Osteoblast (primary cell): ENCODE data around the gene ADGRB3. TPM values are rescaled to one million over a fixed set of nuclear protein-coding genes. Genes with fewer than 3 reads are reported as not detected.
"Not testable (repeated sequence)": the region's sequence is repeated elsewhere in the genome, so short reads cannot be mapped to it uniquely, and the experiment has no call there.

ENCODE experiments used
- DNase-seq: peaks from one replicate; pipeline ENCODE4 v3.0.0; 2011; ENCODE audit warnings: low spot score, mixed read lengths; ENCODE audit not compliant: insufficient read length; ENCODE audit errors: missing footprints
- H2AFZ ChIP-seq: 2 replicates; pipeline ENCODE4 v1.6.0; 2011; ENCODE audit warnings: mild to moderate bottlenecking, low read length
- H3K27ac ChIP-seq: 2 replicates; pipeline ENCODE4 v1.5.1; 2011; ENCODE audit warnings: mild to moderate bottlenecking, low read depth, low read length, moderate library complexity
- H3K27me3 ChIP-seq: 2 replicates; pipeline ENCODE4 v1.6.0; 2012; ENCODE audit warnings: mild to moderate bottlenecking, control low read depth, inconsistent platforms, low read length, moderate library complexity; ENCODE audit not compliant: insufficient read depth
- H3K36me3 ChIP-seq: 2 replicates; pipeline ENCODE4 v1.5.1; 2011; ENCODE audit warnings: mild to moderate bottlenecking, low read length, control low read depth, moderate library complexity; ENCODE audit not compliant: insufficient read depth
- H3K4me1 ChIP-seq: 2 replicates; pipeline ENCODE4 v1.5.1; 2011; ENCODE audit warnings: mild to moderate bottlenecking, low read length, control low read depth, moderate library complexity; ENCODE audit not compliant: insufficient read depth
- H3K4me2 ChIP-seq: 2 replicates; pipeline ENCODE4 v1.6.0; 2011; ENCODE audit warnings: mild to moderate bottlenecking, low read length; ENCODE audit not compliant: insufficient read depth
- H3K4me3 ChIP-seq: fragments of 200-600 bp; sonication (generic); 3 replicates; pipeline ENCODE4 v1.5.1; 2012; ENCODE audit warnings: mild to moderate bottlenecking, low read length, inconsistent platforms; ENCODE audit not compliant: insufficient read depth
- H3K79me2 ChIP-seq: 2 replicates; pipeline ENCODE4 v1.6.0; 2012; ENCODE audit warnings: mild to moderate bottlenecking, low read length, control low read depth, inconsistent platforms; ENCODE audit not compliant: insufficient read depth
- H3K9me3 ChIP-seq: 2 replicates; pipeline ENCODE4 v1.5.1; 2011; ENCODE audit warnings: low read depth, low read length, control low read depth
- H4K20me1 ChIP-seq: 2 replicates; pipeline ENCODE4 v1.6.0; 2012; ENCODE audit warnings: mild to moderate bottlenecking, low read length, control low read depth; ENCODE audit not compliant: insufficient read depth
- total RNA-seq: library from RNA; depleted of rRNA; stranded (reverse); fragments of >200 nt; gene quantifications from 2 replicates; pipeline ENCODE4 v1.2.3, GENCODE V29; 2012
- TF ChIP-seq, protein P1 (sequence below): IDR thresholded peaks from 2 replicates; pipeline ENCODE4 v1.5.1; 2011; ENCODE audit warnings: mild to moderate bottlenecking, low read depth, low read length, moderate library complexity; ENCODE audit errors: extremely low read depth

Gene ADGRB3
- total RNA-seq, 1 donor: not detected

DNA sequence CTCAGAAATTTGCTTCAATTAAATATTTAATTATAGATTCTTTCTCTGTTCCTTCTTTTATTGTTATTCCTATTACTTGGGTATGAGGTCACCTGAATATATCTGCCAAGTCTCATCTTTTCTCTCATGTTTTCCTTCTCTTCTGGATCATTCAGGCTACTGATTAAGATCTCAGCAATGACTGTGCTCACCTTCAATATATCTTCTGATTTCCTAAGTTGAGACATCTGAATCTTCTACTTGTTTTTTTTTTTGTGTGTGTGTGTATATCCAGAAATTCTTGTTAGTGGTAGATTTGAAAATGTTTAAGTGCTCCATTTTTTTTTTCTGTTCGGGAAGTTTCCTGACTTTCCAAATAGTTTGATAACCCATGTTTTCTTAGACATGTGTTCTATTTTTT is 108.0 kb downstream of the ADGRB3 start:
- TF ChIP-seq, protein P1, sequence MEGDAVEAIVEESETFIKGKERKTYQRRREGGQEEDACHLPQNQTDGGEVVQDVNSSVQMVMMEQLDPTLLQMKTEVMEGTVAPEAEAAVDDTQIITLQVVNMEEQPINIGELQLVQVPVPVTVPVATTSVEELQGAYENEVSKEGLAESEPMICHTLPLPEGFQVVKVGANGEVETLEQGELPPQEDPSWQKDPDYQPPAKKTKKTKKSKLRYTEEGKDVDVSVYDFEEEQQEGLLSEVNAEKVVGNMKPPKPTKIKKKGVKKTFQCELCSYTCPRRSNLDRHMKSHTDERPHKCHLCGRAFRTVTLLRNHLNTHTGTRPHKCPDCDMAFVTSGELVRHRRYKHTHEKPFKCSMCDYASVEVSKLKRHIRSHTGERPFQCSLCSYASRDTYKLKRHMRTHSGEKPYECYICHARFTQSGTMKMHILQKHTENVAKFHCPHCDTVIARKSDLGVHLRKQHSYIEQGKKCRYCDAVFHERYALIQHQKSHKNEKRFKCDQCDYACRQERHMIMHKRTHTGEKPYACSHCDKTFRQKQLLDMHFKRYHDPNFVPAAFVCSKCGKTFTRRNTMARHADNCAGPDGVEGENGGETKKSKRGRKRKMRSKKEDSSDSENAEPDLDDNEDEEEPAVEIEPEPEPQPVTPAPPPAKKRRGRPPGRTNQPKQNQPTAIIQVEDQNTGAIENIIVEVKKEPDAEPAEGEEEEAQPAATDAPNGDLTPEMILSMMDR: no peak
- Histone ChIP-seq H3K4me1 (no peaks in the 10 kb centered on the region), H3K4me3 (no peak overlapping the region), H3K27me3 (no peaks in the 10 kb centered on the region), H4K20me1 (no peaks in the 10 kb centered on the region), H3K36me3 (no peaks in the 10 kb centered on the region), H3K79me2 (no peaks in the 10 kb centered on the region), H3K9me3 (no peaks in the 10 kb centered on the region), H3K27ac (no peak overlapping the region), H2AFZ (no peak overlapping the region), H3K4me2 (no peak overlapping the region)
- DNase-seq: no peak

DNA sequence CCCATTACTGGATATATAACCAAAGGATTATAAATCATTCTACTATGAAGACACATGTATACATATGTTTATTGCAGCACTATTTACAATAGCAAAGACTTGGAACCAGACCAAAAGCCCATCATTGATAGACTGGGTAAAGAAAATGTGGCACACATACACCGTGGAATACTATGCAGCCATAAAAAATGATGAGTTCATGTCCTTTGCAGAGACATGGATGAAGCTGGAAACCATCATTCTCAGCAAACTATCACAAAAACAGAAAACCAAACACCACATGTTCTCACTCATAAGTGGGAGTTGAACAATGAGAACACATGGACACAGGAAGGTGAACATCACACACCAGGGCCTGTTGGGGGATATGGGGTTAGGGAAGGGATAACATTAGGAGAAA is 109.3 kb downstream of the ADGRB3 start:
- not testable (repeated sequence) for DNase-seq, H3K27me3 ChIP-seq, H3K4me3 ChIP-seq, H3K9me3 ChIP-seq, H2AFZ ChIP-seq, H3K27ac ChIP-seq, H3K36me3 ChIP-seq, H4K20me1 ChIP-seq, H3K79me2 ChIP-seq, H3K4me2 ChIP-seq, H3K4me1 ChIP-seq

DNA sequence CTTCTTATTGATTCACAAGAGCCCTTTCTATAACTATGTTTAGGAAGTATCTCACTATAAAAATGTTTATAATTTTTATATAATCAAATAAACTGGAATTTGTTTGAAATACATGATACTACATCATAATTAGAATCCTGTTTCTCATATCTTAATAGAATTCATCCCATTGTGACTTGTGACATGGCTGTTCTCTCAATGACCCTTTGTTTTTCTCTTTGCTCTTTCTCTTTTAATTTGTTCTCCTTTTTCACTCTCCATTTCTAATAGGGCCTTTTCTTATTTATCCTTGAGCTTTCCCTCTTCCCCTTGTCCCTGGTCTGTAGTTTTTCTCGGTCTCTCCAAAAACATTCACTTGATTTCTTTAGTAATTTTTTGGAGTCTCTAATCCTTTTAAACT is 111.3 kb downstream of the ADGRB3 start:
- no peak overlapping the region for H3K27ac ChIP-seq
- no peaks in the 10 kb centered on the region for H3K4me1 ChIP-seq
- no peaks in the 10 kb centered on the region for H3K79me2 ChIP-seq
- no peak overlapping the region for H3K4me3 ChIP-seq
- H4K20me1 ChIP-seq: no peaks in the 10 kb centered on the region
- H3K27me3 ChIP-seq: no peaks in the 10 kb centered on the region
- TF ChIP-seq, protein P1: no peak
- no peak for DNase-seq
- H3K9me3 ChIP-seq: no peaks in the 10 kb centered on the region
- no peak overlapping the region for H3K4me2 ChIP-seq
- no peaks in the 10 kb centered on the region for H3K36me3 ChIP-seq
- no peak overlapping the region for H2AFZ ChIP-seq

DNA sequence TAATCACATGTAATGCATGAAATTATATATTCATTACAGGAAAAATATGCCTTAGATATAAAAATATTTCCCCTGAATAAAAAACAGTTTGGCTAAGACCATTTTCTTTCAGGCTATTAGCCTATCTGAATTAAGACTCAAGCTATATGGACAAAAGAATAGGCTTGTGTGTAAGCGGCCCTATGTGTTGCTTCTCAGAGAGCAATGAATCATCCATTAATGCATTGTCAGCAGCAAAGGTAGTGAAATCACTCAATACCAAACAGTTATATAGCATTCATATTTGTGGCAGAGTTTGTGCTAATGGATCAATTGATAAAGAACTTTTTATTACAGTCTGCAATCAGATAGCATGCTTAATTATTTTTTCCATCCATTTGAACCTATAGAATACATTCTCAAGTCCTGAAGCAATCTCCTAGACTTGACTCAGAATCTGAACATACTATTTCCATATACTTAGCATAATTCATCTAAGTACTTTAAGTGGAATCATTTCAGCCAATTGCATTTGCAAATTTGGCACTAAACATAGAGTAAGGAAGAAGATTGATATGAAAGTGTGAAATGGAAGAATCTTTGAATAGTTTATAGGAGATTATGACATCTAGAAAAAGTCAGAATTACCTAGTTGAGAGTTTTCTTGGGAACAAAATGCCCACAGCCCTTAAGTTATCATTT is 112.2 kb downstream of the ADGRB3 start:
- no peaks in the 10 kb centered on the region for H3K79me2 ChIP-seq
- no peaks in the 10 kb centered on the region for H4K20me1 ChIP-seq
- no peak overlapping the region for H2AFZ ChIP-seq
- no peak overlapping the region for H3K4me2 ChIP-seq
- no peak for DNase-seq
- no peaks in the 10 kb centered on the region for H3K36me3 ChIP-seq
- TF ChIP-seq, protein P1: no peak
- H3K4me3 ChIP-seq: no peak overlapping the region
- H3K27me3 ChIP-seq: no peaks in the 10 kb centered on the region
- H3K9me3 ChIP-seq: no peaks in the 10 kb centered on the region
- H3K4me1 ChIP-seq: no peaks in the 10 kb centered on the region
- H3K27ac ChIP-seq: no peak overlapping the region

DNA sequence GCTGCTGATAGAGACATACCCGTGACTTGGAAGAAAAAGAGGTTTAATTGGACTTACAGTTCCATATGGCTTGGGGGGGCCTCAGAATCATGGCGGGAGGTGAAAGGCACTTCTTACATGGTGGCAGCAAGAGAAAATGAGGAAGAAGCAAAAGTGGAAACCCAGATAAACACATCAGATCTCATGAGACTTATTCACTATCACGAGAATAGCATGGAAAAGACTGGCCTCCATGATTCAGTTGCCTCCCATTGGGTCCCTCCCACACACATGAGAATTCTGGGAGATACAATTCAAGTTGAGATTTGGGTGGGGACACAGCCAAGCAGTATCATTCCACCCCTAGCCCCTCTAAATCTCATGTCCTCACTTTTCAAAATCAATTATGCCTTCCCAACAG is 112.8 kb downstream of the ADGRB3 start:
- H3K4me2 ChIP-seq, DNase-seq, H4K20me1 ChIP-seq, H2AFZ ChIP-seq, H3K4me1 ChIP-seq, H3K9me3 ChIP-seq, H3K79me2 ChIP-seq, H3K36me3 ChIP-seq, H3K4me3 ChIP-seq, H3K27ac ChIP-seq, H3K27me3 ChIP-seq: not testable (repeated sequence)
